GM21515 (cell line): Measurements from ENCODE around the gene ITGB3BP.
"Not testable (repeated sequence)": the region's sequence is repeated elsewhere in the genome, so short reads cannot be mapped to it uniquely, and the experiment has no call there.

Experiments
- ATAC-seq: cut with Tn5 transposase; IDR thresholded peaks from one replicate; pipeline ENCODE4 v1.9.1; 2021; ENCODE audit not compliant: unreplicated experiment

The ITGB3BP gene

GRCh38 chr1:63509718-63510117, 13.3 kb downstream of the ITGB3BP start:
- ATAC-seq = no peak

DNA sequence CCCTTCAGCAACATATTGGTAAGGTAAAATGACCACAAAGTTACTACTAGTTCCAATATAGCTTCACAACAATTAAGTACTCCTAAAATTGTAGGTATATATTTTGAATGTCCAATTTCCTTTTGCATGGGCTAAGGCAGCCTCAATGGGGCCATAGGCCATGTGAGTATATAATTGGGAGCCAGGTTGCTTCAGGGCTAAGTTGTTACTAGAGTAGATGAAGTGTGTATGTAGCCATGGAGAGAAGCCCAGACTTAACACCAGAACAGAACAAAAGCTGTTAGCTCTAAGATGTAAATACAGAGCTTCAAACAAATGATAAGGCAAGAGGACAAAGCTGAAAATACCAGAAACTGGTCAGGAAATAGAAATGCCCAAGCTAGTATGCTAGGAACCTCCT, 16.2 kb downstream of the ITGB3BP start:
- no peak for ATAC-seq

GRCh38 chr1:63501256-63501655, 21.8 kb downstream of the ITGB3BP start:
- ATAC-seq = no peak

GRCh38 chr1:63498106-63498505, 24.9 kb downstream of the ITGB3BP start:
- ATAC-seq = no peak

DNA sequence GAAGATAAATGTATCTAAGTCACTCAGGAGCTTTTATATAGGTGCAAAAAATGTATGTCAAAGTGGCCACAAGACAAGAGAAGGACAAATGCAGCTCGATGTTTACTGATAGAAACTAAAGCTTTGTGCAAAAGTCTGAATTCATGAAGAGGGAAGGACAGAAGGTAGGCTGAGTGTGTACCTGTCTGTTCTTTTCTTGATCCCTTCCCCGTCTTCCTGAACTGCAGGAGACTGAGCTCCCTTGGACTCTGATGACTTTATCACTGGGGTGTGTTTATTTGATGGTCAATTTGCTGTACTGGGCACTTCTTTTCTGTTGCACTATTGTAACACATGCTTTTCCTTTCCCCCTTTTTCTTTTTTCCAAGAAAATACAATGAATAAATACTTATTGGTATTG, 25.4 kb downstream of the ITGB3BP start:
- ATAC-seq = no peak

DNA sequence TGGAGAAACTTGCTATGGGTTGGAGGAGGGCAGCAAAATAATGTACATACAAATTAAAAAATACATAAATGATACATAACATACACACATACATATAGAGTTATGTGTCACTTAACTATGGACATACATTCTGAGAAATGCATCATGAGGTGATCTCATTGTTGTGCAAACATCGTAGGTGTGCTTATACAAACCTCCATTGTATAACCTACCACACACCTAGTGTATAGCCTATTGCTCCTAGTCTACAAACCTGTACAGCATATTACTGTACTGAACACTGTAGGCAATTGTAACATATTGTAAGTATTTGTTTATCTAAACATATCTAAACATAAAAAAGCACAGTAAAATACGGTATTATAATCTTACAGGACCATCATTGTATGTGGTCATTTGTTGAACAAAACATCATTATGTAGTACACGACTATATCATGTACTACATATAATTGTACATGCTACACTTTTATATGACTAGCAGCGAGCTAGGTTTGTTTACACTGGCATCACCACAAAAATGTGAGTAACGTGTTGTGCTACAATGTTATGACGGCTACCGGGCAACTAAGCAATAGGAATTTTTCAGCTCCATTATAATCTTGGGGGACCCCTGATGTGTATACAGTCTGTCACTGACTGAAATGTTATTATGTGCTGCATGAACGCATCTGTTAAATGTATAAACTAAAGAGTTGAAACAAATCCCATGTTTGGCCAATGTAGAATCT, 35.5 kb downstream of the ITGB3BP start:
- ATAC-seq = no peak

- ATAC-seq = no peak
Observed at GRCh38 chr1:63486629-63487028, 36.4 kb downstream of the ITGB3BP start.

DNA sequence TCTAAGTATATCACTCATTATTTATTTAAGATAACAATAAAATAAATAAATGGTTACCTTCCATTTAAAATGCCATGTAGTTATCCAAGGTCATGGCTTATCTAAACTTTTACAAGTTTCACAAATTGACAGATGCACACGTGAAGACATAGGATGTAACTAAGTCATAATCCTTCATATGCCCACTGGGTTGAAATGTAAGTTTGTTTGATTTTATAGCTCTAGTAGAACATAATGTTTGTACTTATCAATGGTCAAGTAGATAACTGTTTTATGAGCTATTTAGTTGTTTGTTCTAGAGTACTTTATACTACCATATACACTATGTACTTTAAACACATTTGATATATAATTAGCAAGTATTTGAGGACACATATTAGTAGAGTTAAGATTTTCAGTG, 43.0 kb downstream of the ITGB3BP start:
- ATAC-seq = no peak

- ATAC-seq = no peak
Observed at GRCh38 chr1:63475761-63476160, 47.3 kb downstream of the ITGB3BP start.

- not testable (repeated sequence) for ATAC-seq
Observed at GRCh38 chr1:63468683-63469082, 54.3 kb downstream of the ITGB3BP start.

DNA sequence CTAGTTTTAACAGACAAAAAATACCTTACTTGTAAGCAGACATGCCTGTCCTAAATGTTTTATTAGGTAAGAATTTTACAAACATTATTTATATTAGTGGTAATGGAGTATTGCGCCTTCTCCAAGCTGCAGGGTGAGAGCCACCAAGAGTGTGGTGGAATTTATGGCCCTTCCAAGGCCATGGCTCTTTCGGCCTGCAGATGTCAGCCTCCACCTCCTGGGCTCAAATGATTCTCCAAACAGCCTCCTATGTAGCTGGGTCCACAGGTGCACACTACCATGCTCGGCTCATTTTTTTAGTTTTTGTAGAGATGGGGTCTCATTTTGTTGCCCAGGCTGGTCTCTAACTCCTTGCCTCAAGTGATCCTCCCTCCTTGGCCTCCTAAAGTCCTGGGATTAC, 56.3 kb downstream of the ITGB3BP start:
- ATAC-seq = no peak

- ATAC-seq = no peak
Observed at GRCh38 chr1:63466181-63466580, 56.8 kb downstream of the ITGB3BP start.

- ATAC-seq = no peak
Observed at GRCh38 chr1:63463248-63463647, 59.8 kb downstream of the ITGB3BP start.

GRCh38 chr1:63461661-63462230, 61.3 kb downstream of the ITGB3BP start:
- no peak for ATAC-seq

DNA sequence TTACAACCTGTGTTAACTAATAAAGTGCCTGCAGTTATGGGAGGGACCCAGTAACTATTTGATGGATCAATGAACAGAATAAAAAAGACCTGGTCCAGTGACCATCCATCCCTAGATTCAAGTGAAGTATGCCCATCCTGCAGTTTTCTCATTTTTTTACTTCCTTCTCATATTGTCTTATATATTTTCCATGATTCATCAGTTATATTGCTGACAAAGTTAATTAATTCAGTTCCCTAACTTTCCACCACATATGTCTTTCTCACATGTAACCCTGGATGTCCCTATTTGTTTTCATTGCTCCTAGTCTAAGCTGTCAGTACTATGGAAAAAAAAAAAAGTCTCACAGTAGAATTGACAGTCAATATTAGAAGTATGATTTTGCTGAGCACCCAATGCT, 64.3 kb downstream of the ITGB3BP start:
- ATAC-seq = no peak

DNA sequence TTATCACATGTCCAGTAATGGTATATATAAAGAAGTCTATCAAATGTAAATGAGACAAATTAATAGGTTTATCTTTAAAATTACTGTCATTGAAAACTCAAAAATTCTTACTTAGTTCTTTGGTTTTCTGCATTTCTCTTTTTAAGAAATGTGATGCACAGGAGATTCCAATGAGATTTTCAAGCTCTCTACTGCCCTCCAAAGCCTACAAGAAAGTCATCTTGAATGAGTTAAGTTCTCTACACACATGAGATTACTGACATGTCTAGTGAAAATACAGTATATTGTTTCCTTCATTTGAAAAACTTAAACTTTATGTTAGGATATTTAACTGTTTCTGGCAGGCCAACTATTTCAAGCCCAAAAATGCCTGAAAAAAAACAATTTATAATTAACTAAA, 68.8 kb downstream of the ITGB3BP start:
- no peak for ATAC-seq

DNA sequence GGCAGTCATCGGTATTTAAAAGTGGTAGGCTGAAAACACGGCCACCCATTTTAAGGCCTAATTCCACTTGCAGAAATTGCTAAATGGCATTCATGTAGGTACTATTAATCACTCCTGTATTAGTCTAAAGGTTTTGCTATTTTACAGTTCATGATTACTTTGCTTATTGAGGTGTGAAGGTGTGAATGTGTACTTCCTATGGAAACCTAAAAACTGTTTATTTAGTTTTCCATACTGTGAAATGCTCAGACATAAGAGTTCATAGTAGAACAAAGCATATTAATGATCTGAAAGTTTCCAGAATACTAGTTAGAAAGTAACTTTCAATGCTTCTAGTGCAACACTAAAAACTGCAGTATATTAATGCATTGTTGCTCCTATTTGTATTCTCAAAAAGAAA, 69.8 kb downstream of the ITGB3BP start:
- ATAC-seq = no peak

DNA sequence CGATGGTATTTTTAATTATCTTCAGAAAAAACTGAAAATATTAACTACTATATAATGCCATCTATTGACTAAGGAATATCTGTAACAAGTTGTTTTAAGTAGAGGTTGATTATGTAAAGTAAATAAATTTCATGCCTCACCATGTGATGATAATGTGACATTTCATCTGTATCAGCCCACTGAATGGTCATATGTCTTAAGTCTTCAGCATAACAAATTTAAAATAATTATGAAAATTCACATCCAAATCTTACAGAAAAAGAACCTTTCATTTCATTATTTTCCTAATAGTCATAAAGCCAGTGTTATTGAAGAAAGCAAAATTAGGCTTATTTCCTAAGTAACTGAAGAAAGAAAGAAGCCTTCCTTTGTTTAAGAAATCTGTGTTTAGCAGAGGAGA, 72.6 kb downstream of the ITGB3BP start:
- ATAC-seq = no peak

DNA sequence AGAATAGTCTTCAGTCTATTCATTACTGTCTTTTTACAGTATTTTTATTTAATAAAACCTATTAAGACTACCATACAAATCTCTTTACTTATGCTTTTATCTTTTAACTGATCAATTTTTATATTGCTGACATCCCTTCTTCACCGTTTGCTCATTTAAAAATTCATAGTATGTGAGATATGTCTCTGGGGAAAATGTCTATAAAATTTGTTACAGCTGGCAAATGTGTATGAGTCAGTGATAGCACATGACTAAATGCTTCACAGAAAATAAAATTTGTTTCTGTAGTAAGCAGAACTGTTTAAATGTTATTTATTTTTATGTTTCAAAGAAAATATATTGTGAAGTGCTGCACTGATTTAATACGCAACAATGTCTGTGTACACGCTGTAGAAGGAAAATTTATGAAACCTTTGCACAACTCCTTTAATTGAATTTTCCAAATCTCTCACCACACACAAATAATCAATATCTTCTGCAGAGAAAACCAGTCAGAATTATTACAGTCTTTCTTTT, 74.2 kb downstream of the ITGB3BP start:
- ATAC-seq = no peak

- ATAC-seq = no peak
Observed at GRCh38 chr1:63442141-63442475, 80.9 kb downstream of the ITGB3BP start.

DNA sequence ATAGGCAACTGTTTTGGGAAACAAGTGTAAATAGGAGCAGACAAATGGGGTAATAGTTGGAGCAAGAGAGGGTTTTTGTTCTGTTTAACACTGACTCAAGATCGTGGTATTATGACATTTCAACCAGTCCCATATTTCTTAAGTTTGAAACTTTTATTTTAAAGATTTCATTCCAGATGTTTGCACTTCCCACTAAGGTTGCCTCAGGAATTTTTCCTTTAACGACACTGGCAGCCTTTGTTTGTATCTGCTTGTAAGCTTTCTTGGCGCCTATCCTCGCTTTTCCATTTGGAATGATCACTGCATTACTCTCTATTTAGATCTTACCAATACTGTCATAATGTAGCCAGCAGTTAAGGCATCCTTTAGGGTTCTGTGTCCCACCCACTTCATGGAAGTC, 87.9 kb downstream of the ITGB3BP start:
- no peak for ATAC-seq

- ATAC-seq = no peak
Observed at GRCh38 chr1:63429281-63429680, 93.7 kb downstream of the ITGB3BP start.

DNA sequence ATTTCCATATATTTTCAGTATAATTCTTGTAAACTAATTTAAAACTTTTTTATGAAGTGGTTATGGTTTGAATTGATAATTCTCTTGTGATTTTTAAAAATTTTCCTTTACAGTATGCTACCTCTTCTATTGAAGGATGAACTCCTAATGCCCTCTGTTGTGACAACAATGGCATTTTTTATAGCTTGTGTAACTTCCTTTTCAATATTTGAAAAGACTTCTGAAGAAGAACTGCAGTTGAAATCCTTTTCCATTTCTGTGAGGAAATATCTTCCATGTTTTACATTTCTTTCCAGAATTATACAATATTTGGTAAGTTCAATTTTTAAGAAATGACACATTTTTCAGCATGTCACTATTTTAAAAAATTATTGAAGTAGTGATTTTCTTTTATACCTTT, 94.2 kb downstream of the ITGB3BP start:
- no peak for ATAC-seq
